GM23248 (cell line): ENCODE results near the gene SNX14.

Source experiments
- EZH2 ChIP-seq: fragments of 200-600 bp; sonication (generic); IDR thresholded peaks from 2 replicates; pipeline ENCODE4 v1.6.1; 2018; ENCODE audit warnings: antibody characterized with exemption, mild to moderate bottlenecking; ENCODE audit not compliant: insufficient read depth, poor library complexity, severe bottlenecking
- EZH2phosphoT487 ChIP-seq: fragments of 200-600 bp; sonication (generic); IDR thresholded peaks from 2 replicates; pipeline ENCODE4 v1.6.1; 2018; ENCODE audit warnings: antibody characterized with exemption, moderate library complexity, mild to moderate bottlenecking, low read depth; ENCODE audit not compliant: insufficient read depth

DNA sequence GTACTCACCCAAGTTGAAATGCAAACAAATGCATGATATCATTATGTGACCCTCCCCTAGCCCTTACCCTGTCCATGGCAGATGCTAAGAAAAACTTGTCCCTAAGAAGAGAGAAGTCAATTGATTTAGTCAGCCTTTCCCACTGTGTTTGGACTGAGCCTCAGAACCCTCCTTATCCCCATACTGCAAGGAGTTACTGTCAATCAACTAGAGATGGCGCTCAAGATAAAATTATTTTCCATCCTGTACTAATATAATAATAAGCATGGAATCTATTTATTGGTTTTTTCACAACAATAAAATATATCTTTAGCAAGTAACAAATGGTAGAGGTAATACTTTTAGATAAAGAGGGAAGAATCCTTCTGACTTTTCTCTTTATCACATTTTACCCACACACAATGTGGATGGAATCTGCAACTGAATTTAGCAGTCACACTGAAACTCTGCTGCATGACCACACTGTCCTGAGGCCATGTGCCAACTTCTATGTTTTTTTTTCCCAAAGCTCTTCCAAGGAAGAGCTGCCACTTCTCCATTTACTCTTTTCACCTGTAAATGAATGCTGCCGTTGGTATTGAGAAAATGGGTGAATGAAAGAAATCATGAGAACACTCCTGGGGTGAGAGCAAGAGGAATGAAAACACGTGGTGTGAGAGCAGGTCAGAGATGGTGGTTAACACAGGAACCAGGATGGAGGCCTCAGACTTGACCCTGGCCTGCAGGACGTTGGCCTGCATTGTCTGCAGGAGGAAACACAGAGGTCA, 133.3 kb downstream of the SNX14 start:
- TF ChIP-seq EZH2 (no peak), EZH2phosphoT487 (no peak)
